Stimulated activated CD4-positive, alpha-beta T cell treated with anti-CD3 and anti-CD28 coated beads, TNF-alpha, amount 100 ng/mL, for 1 hour (primary cell): ENCODE data around the gene MAP2K5.
"Not testable (repeated sequence)": the region's sequence is repeated elsewhere in the genome, so short reads cannot be mapped to it uniquely, and the experiment has no call there.

Experiments used
- DNase-seq, 3 donors: peaks; one replicate each; pipeline ENCODE4 v3.0.0-alpha.2; 2020; ENCODE audit warnings: low read depth in 3 of 3, low spot score in 1 of 3

Gene MAP2K5

GRCh38 chr15:67592245-67592644, 49.7 kb downstream of the MAP2K5 start:
- DNase-seq, result no peak

- no peak for DNase-seq
These were observed 51.1 kb downstream of the MAP2K5 start for GRCh38 chr15:67593562-67593961.

- no peak for DNase-seq
These were observed 52.3 kb downstream of the MAP2K5 start for GRCh38 chr15:67594770-67595169.

- no peak for DNase-seq
These were observed 53.1 kb downstream of the MAP2K5 start for GRCh38 chr15:67595572-67595971.

- no peak for DNase-seq
These were observed 58.6 kb downstream of the MAP2K5 start for GRCh38 chr15:67601073-67601472.

GRCh38 chr15:67603063-67603462, 60.6 kb downstream of the MAP2K5 start:
- DNase-seq, result no peak

- no peak for DNase-seq
These were observed 63.4 kb downstream of the MAP2K5 start for GRCh38 chr15:67605871-67606270.

- no peak for DNase-seq
These were observed 64.2 kb downstream of the MAP2K5 start for GRCh38 chr15:67606742-67607141.

- DNase-seq, result no peak
These were observed 64.8 kb downstream of the MAP2K5 start for GRCh38 chr15:67607329-67607728.

- no peak for DNase-seq
These were observed 65.6 kb downstream of the MAP2K5 start for GRCh38 chr15:67607959-67608637.

- DNase-seq, result no peak
These were observed 66.1 kb downstream of the MAP2K5 start for GRCh38 chr15:67608638-67608959.

- DNase-seq, result no peak
These were observed 69.2 kb downstream of the MAP2K5 start for GRCh38 chr15:67611370-67612369.

GRCh38 chr15:67613211-67613610, 70.7 kb downstream of the MAP2K5 start:
- no peak for DNase-seq

GRCh38 chr15:67613708-67614107, 71.2 kb downstream of the MAP2K5 start:
- DNase-seq, result no peak

- DNase-seq, result not testable (repeated sequence)
These were observed 72.6 kb downstream of the MAP2K5 start for GRCh38 chr15:67615131-67615534.

- DNase-seq, result no peak
These were observed 75.8 kb downstream of the MAP2K5 start for GRCh38 chr15:67618297-67618696.

GRCh38 chr15:67622110-67622509, 79.6 kb downstream of the MAP2K5 start:
- DNase-seq, result no peak

GRCh38 chr15:67632261-67632660, 89.8 kb downstream of the MAP2K5 start:
- no peak for DNase-seq

GRCh38 chr15:67635950-67636349, 93.4 kb downstream of the MAP2K5 start:
- not testable (repeated sequence) for DNase-seq

- DNase-seq, result no peak
These were observed 97.1 kb downstream of the MAP2K5 start for GRCh38 chr15:67639591-67639990.

- no peak for DNase-seq
These were observed 99.0 kb downstream of the MAP2K5 start for GRCh38 chr15:67641453-67641852.

- DNase-seq, result no peak
These were observed 104.3 kb downstream of the MAP2K5 start for GRCh38 chr15:67646847-67647246.
